ENCODE data around the gene SIGLEC1. TPM values are rescaled to one million over a fixed set of nuclear protein-coding genes. Genes with fewer than 3 reads are reported as not detected.

The SIGLEC1 gene
- total RNA-seq, 1 donor: under 0.01 TPM

DNA sequence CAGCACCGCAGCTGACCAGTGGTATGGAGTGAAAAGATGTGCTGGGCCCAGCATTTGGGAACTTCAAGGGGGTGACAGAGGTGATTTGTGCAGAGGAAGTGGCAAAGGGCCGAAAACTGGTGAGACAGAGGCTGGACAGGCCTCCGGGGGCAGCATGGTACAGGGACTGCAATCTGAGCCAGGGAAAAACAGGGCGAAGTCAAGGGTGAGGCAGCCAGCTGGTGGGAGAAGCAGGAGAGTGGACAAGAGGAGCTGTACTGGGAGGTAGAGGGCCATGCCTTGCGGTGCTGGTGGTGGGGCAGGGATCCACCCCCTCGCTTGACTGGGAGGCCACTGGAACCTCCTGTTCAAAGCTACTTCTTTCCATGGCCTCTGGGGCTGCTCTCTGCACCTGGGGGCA lies 41.9 kb downstream of the SIGLEC1 start:
- no peaks in the 10 kb centered on the region for H3K9me3 ChIP-seq (ENCODE audit: low read depth, low read length)
- no peaks in the 10 kb centered on the region for H3K79me2 ChIP-seq (ENCODE audit: insufficient read depth, low read length)
- H3K4me3 ChIP-seq (ENCODE audit: insufficient read depth, low read length): no peak overlapping the region
- no peaks in the 10 kb centered on the region for H4K20me1 ChIP-seq (ENCODE audit: insufficient read depth, low read length)
- H2AFZ ChIP-seq (ENCODE audit: low read length): no peak overlapping the region
- TF ChIP-seq, protein P1, sequence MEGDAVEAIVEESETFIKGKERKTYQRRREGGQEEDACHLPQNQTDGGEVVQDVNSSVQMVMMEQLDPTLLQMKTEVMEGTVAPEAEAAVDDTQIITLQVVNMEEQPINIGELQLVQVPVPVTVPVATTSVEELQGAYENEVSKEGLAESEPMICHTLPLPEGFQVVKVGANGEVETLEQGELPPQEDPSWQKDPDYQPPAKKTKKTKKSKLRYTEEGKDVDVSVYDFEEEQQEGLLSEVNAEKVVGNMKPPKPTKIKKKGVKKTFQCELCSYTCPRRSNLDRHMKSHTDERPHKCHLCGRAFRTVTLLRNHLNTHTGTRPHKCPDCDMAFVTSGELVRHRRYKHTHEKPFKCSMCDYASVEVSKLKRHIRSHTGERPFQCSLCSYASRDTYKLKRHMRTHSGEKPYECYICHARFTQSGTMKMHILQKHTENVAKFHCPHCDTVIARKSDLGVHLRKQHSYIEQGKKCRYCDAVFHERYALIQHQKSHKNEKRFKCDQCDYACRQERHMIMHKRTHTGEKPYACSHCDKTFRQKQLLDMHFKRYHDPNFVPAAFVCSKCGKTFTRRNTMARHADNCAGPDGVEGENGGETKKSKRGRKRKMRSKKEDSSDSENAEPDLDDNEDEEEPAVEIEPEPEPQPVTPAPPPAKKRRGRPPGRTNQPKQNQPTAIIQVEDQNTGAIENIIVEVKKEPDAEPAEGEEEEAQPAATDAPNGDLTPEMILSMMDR (IDR thresholded peaks at IDR 0.05; ENCODE audit: extremely low read depth, low read depth, low read length): peak; percentile 11
- H3K4me2 ChIP-seq (ENCODE audit: insufficient read depth, low read length): no peak overlapping the region
- H3K27me3 ChIP-seq (ENCODE audit: insufficient read depth, low read length): peaks cover 20% of the 10 kb centered on the region
- H3K4me1 ChIP-seq (ENCODE audit: insufficient read depth, low read length): no peaks in the 10 kb centered on the region
- peak; percentile 88 for DNase-seq (ENCODE audit: insufficient read length, low spot score, missing footprints)
- no peaks in the 10 kb centered on the region for H3K36me3 ChIP-seq (ENCODE audit: insufficient read depth, low read length)
- no peak overlapping the region for H3K27ac ChIP-seq (ENCODE audit: low read depth, low read length)

DNA sequence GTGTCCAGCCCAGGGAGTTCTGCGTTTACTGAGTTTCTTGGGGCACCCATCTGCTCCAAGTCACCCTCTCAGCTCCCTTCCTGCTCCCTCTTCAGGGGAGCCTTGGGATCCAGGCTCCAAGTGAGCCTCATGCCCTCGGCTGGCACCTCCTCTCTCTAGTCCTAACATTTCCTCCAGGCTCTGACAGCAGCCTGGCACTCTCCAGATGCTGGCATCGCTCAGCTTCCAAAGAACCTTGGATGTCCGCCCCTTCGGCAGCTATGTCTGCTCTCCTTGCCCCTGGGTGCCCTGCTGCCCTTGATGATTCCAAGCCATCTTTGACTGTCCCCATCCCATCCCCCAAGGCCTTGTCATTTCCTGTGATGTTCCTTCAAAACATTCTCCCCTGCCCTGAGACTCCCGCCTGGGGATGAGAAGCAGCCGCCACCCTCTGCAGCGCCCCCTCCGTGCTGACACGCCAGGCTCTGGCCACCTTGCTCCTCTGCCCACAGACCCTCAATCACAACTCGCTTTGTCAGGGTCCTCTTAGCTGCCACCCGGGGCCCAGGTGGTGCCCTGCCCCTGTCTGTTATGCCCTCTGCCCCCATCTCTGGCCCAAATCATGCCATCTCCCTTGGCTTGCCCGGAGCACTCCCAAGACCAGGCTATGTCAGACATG lies 42.6 kb downstream of the SIGLEC1 start:
- Histone ChIP-seq H3K9me3 (ENCODE audit: low read depth, low read length) (no peaks in the 10 kb centered on the region), H3K4me1 (ENCODE audit: insufficient read depth, low read length) (no peaks in the 10 kb centered on the region), H3K36me3 (ENCODE audit: insufficient read depth, low read length) (no peaks in the 10 kb centered on the region), H4K20me1 (ENCODE audit: insufficient read depth, low read length) (no peaks in the 10 kb centered on the region), H3K4me2 (ENCODE audit: insufficient read depth, low read length) (no peak overlapping the region), H3K27me3 (ENCODE audit: insufficient read depth, low read length) (peaks cover 15% of the 10 kb centered on the region), H2AFZ (ENCODE audit: low read length) (no peak overlapping the region), H3K79me2 (ENCODE audit: insufficient read depth, low read length) (no peaks in the 10 kb centered on the region), H3K4me3 (ENCODE audit: insufficient read depth, low read length) (no peak overlapping the region), H3K27ac (ENCODE audit: low read depth, low read length) (no peak overlapping the region)
- TF ChIP-seq, protein P1 (IDR thresholded peaks at IDR 0.05; ENCODE audit: extremely low read depth, low read depth, low read length): no peak
- peak; percentile 86 for DNase-seq (ENCODE audit: insufficient read length, low spot score, missing footprints)

DNA sequence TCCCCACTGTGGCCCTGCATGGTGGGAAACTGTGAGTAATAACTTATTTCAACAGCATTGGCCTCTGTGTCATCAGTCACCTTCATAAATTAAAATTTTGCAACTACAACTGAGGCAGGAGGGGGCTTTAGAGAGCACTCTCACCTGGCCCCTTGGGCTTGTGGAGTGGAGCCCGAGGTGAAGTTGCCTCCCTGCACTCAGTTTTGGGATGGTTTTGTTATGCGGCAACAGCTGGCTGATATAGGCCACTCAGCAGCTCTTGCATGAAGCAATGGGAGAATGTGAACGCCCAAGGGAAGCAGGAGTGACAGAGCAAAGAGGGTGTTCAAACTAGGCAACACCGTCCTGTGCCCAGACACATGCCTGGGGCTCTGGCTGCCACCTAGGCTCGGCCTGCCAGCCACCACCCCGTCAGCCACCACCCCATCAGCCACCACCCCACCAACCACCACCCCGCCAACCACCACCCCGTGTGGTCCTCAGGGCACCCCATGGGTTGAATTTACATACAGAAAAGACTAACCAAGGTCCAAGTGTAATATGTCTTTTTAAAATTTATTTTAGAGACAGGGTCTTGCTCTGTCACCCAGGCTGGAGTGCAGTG lies 44.9 kb downstream of the SIGLEC1 start:
- H3K4me2 ChIP-seq (ENCODE audit: insufficient read depth, low read length): no peak overlapping the region
- H3K36me3 ChIP-seq (ENCODE audit: insufficient read depth, low read length): no peaks in the 10 kb centered on the region
- H4K20me1 ChIP-seq (ENCODE audit: insufficient read depth, low read length): no peaks in the 10 kb centered on the region
- H3K9me3 ChIP-seq (ENCODE audit: low read depth, low read length): no peaks in the 10 kb centered on the region
- no peak overlapping the region for H3K27ac ChIP-seq (ENCODE audit: low read depth, low read length)
- H2AFZ ChIP-seq (ENCODE audit: low read length): no peak overlapping the region
- no peaks in the 10 kb centered on the region for H3K4me1 ChIP-seq (ENCODE audit: insufficient read depth, low read length)
- H3K27me3 ChIP-seq (ENCODE audit: insufficient read depth, low read length): peaks cover 14% of the 10 kb centered on the region
- no peak overlapping the region for H3K4me3 ChIP-seq (ENCODE audit: insufficient read depth, low read length)
- TF ChIP-seq, protein P1 (IDR thresholded peaks at IDR 0.05; ENCODE audit: extremely low read depth, low read depth, low read length): no peak
- no peaks in the 10 kb centered on the region for H3K79me2 ChIP-seq (ENCODE audit: insufficient read depth, low read length)
- DNase-seq (ENCODE audit: insufficient read length, low spot score, missing footprints): peak; percentile 38

DNA sequence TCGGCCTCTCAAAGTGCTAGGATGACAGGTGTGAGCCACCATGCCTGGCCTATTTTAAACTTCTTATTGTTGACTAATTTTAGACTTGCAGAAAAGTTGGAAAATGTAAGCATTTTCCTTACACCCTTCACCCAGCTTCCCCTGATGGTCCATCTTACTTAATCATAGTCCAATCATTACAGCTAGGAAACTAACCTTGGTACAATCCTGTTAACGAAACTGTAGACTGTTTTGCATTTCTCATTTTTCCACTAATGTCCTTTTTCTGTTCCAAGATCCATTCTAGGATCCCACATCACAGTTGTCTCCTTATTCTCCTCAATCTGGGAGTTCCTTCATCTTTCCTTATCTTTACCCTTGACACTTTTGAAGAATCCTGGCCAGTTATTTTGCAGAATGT lies 48.5 kb downstream of the SIGLEC1 start:
- H3K79me2 ChIP-seq (ENCODE audit: insufficient read depth, low read length): no peaks in the 10 kb centered on the region
- H3K4me3 ChIP-seq (ENCODE audit: insufficient read depth, low read length): no peak overlapping the region
- H3K9me3 ChIP-seq (ENCODE audit: low read depth, low read length): no peaks in the 10 kb centered on the region
- no peaks in the 10 kb centered on the region for H4K20me1 ChIP-seq (ENCODE audit: insufficient read depth, low read length)
- H3K36me3 ChIP-seq (ENCODE audit: insufficient read depth, low read length): no peaks in the 10 kb centered on the region
- DNase-seq (ENCODE audit: insufficient read length, low spot score, missing footprints): peak; percentile 61
- H3K4me2 ChIP-seq (ENCODE audit: insufficient read depth, low read length): no peak overlapping the region
- no peak overlapping the region for H3K27ac ChIP-seq (ENCODE audit: low read depth, low read length)
- peaks cover 31% of the 10 kb centered on the region for H3K27me3 ChIP-seq (ENCODE audit: insufficient read depth, low read length)
- TF ChIP-seq, protein P1 (IDR thresholded peaks at IDR 0.05; ENCODE audit: extremely low read depth, low read depth, low read length): no peak
- H3K4me1 ChIP-seq (ENCODE audit: insufficient read depth, low read length): no peaks in the 10 kb centered on the region
- no peak overlapping the region for H2AFZ ChIP-seq (ENCODE audit: low read length)

All from osteoblast (primary cell).